Naive thymus-derived CD4-positive, alpha-beta T cell (primary cell): ENCODE measurements around the gene RASEF. TPM values are rescaled to one million over a fixed set of nuclear protein-coding genes. Genes with fewer than 3 reads are reported as not detected.
"Not testable (repeated sequence)": the region's sequence is repeated elsewhere in the genome, so short reads cannot be mapped to it uniquely, and the experiment has no call there.

ENCODE experiments used
- ATAC-seq: fragments of 150-1000 bp; cut with Tn5 transposase; 2 replicates; pipeline ENCODE4 v1.10.0; 2021; ENCODE audit warnings: mild to moderate bottlenecking, moderate library complexity
- CTCF ChIA-PET: fragments of 350-600 bp; sonication (Branson Sonifier 250); formaldehyde crosslinking; loops from one replicate; lab custom pipeline; 2021; ENCODE audit warnings: antibody characterized with exemption; lab: Charles Lee
- POLR2A ChIA-PET: fragments of 350-600 bp; sonication (Branson Sonifier 250); formaldehyde crosslinking; loops from one replicate; lab custom pipeline; 2021; ENCODE audit warnings: antibody characterized with exemption, inconsistent platforms; lab: Charles Lee
- DNase-seq, 9 donors: peaks; one replicate each; pipeline versions ENCODE4 v3.0.0 to v3.0.0-alpha.2; 2020 to 2022; ENCODE audit warnings: mixed read lengths in 1 of 9
- H3K27ac ChIP-seq: one replicate; pipeline ENCODE4 v1.7.0; 2013; ENCODE audit warnings: mild to moderate bottlenecking, low read depth, low read length, moderate library complexity
- H3K27me3 ChIP-seq, 2 donors: one replicate each; pipeline ENCODE4 v1.7.0; 2013; ENCODE audit warnings: low read length in 2 of 2, mild to moderate bottlenecking in 2 of 2, moderate library complexity in 2 of 2; ENCODE audit not compliant: control insufficient read depth in 2 of 2, insufficient read depth in 2 of 2
- H3K36me3 ChIP-seq, 3 experiments: 1 replicate in 2 of 3; 2 replicates in 1 of 3; pipeline ENCODE4 v1.7.0; 2013; ENCODE audit warnings: low read length in 3 of 3, mild to moderate bottlenecking in 3 of 3, moderate library complexity in 1 of 3; ENCODE audit not compliant: insufficient read depth in 3 of 3, control insufficient read depth in 2 of 3
- H3K4me1 ChIP-seq, 2 donors: one replicate each; pipeline ENCODE4 v1.7.0; 2013; ENCODE audit warnings: low read length in 2 of 2, mild to moderate bottlenecking in 2 of 2, moderate library complexity in 1 of 2; ENCODE audit not compliant: control insufficient read depth in 2 of 2, insufficient read depth in 2 of 2
- H3K4me3 ChIP-seq: 2 replicates; pipeline ENCODE4 v1.7.0; 2013; ENCODE audit warnings: mild to moderate bottlenecking, low read length
- H3K9me3 ChIP-seq, 3 experiments: 1 replicate in 2 of 3; 2 replicates in 1 of 3; pipeline ENCODE4 v1.7.0; 2013; ENCODE audit warnings: low read length in 3 of 3; ENCODE audit not compliant: control insufficient read depth in 2 of 3
- H3K27ac Mint-ChIP-seq, 9 donors: one replicate each; pipeline ENCODE4 v1.8.0; 2020 to 2022; ENCODE audit warnings: mixed read lengths in 9 of 9, mild to moderate bottlenecking in 8 of 9, moderate library complexity in 5 of 9, inconsistent platforms in 2 of 9
- H3K27me3 Mint-ChIP-seq, 5 donors: one replicate each; pipeline ENCODE4 v1.8.0; 2021 to 2022; ENCODE audit warnings: mixed read lengths in 5 of 5, mild to moderate bottlenecking in 1 of 5
- H3K36me3 Mint-ChIP-seq, 5 donors: one replicate each; pipeline ENCODE4 v1.8.0; 2020 to 2022; ENCODE audit warnings: mixed read lengths in 5 of 5, mild to moderate bottlenecking in 3 of 5, inconsistent platforms in 1 of 5
- H3K4me1 Mint-ChIP-seq, 7 donors: one replicate each; pipeline ENCODE4 v1.8.0; 2020 to 2022; ENCODE audit warnings: mixed read lengths in 7 of 7, mild to moderate bottlenecking in 3 of 7, inconsistent platforms in 1 of 7
- H3K4me3 Mint-ChIP-seq, 10 donors: one replicate each; pipeline ENCODE4 v1.8.0; 2020 to 2022; ENCODE audit warnings: mild to moderate bottlenecking in 10 of 10, mixed read lengths in 10 of 10, moderate library complexity in 6 of 10, inconsistent platforms in 2 of 10
- H3K9me3 Mint-ChIP-seq, 11 donors: one replicate each; pipeline ENCODE4 v1.8.0; 2020 to 2022; ENCODE audit warnings: mixed read lengths in 11 of 11, mild to moderate bottlenecking in 4 of 11, inconsistent platforms in 1 of 11, moderate library complexity in 1 of 11
- intact Hi-C, 2 donors: fragments of 100-400 bp; cut with micrococcal nuclease; formaldehyde crosslinking; loops; one replicate each; pipeline ENCODE4 v1.15.1; 2023
- polyA plus RNA-seq, 2 donors: library from polyadenylated mRNA; unstranded; fragments of 300-500 nt; fragmentation: Illumina TruSeq; gene quantifications; one replicate each; pipeline ENCODE4 v1.2.3, GENCODE V29; 2021
- total RNA-seq, 6 experiments: library from RNA in 5 of 6; stranded (reverse) in 5 of 6; gene quantifications; 1 replicate in 5 of 6; 2 replicates in 1 of 6; pipeline ENCODE4 v1.2.3 and lab custom pipeline; 2021 to 2026

The RASEF gene
- total and polyA plus RNA-seq, 7 experiments from 2014 or later = 0.12 TPM; not detected in 6

GRCh38 chr9:82957529-82958379, 105.2 kb downstream of the RASEF start:
- H3K4me1 Mint-ChIP-seq = no peaks in the 10 kb centered on the region
- no peak overlapping the region for H3K4me3 Mint-ChIP-seq
- ATAC-seq = no peak
- ChIA-PET CTCF (no interaction called here), POLR2A (no interaction called here)
- H3K36me3 Mint-ChIP-seq = no peaks in the 10 kb centered on the region
- H3K27ac ChIP-seq = no peak overlapping the region
- peaks cover 0 to 2% (median 0%) of the 10 kb centered on the region in 11 donors for H3K9me3 Mint-ChIP-seq
- no peak overlapping the region for H3K4me3 ChIP-seq
- no peak overlapping the region for H3K27ac Mint-ChIP-seq
- H3K27me3 Mint-ChIP-seq = no peaks in the 10 kb centered on the region
- intact Hi-C loops = no loop called here
- DNase-seq = no peak
- no peaks in the 10 kb centered on the region for H3K36me3 ChIP-seq
- no peaks in the 10 kb centered on the region for H3K27me3 ChIP-seq
- no peaks in the 10 kb centered on the region for H3K4me1 ChIP-seq
- H3K9me3 ChIP-seq = no peaks in the 10 kb centered on the region

GRCh38 chr9:82949203-82949602, 113.7 kb downstream of the RASEF start:
- ATAC-seq (no peak), DNase-seq (no peak)
- Mint-ChIP-seq H3K36me3 (no peaks in the 10 kb centered on the region), H3K4me1 (no peaks in the 10 kb centered on the region), H3K27me3 (peaks cover 0 to 6% (median 0%) of the 10 kb centered on the region in 5 donors), H3K9me3 (peaks cover 0 to 2% (median 0%) of the 10 kb centered on the region in 11 donors), H3K4me3 (no peak overlapping the region), H3K27ac (no peak overlapping the region)
- intact Hi-C loops = no loop called here
- no peaks in the 10 kb centered on the region for H3K27me3 ChIP-seq
- ChIA-PET POLR2A (no interaction called here), CTCF (no interaction called here)
- H3K4me1 ChIP-seq = no peaks in the 10 kb centered on the region
- no peak overlapping the region for H3K4me3 ChIP-seq
- no peaks in the 10 kb centered on the region for H3K9me3 ChIP-seq
- no peak overlapping the region for H3K27ac ChIP-seq
- no peaks in the 10 kb centered on the region for H3K36me3 ChIP-seq

- no peaks in the 10 kb centered on the region for H3K36me3 ChIP-seq
- ChIA-PET CTCF (no interaction called here), POLR2A (no interaction called here)
- Mint-ChIP-seq H3K9me3 (peaks cover 0 to 5% (median 0%) of the 10 kb centered on the region in 11 donors), H3K27me3 (no peaks in the 10 kb centered on the region), H3K4me3 (no peak overlapping the region), H3K4me1 (no peaks in the 10 kb centered on the region), H3K36me3 (no peaks in the 10 kb centered on the region), H3K27ac (no peak overlapping the region)
- intact Hi-C loops = no loop called here
- no peak overlapping the region for H3K4me3 ChIP-seq
- ATAC-seq (no peak), DNase-seq (no peak)
- no peaks in the 10 kb centered on the region for H3K27me3 ChIP-seq
- H3K4me1 ChIP-seq = no peaks in the 10 kb centered on the region
- H3K9me3 ChIP-seq = no peaks in the 10 kb centered on the region
- H3K27ac ChIP-seq = no peak overlapping the region
Observed at GRCh38 chr9:82940376-82940775, 122.6 kb downstream of the RASEF start.

- DNase-seq (no peak), ATAC-seq (no peak)
- CTCF ChIA-PET = no interaction called here
- intact Hi-C loops = no loop called here
- no peaks in the 10 kb centered on the region for H3K4me1 Mint-ChIP-seq
- H3K27me3 ChIP-seq = no peaks in the 10 kb centered on the region
- H3K4me3 ChIP-seq = no peak overlapping the region
- no peaks in the 10 kb centered on the region for H3K9me3 ChIP-seq
- no peaks in the 10 kb centered on the region for H3K4me1 ChIP-seq
- H3K4me3 Mint-ChIP-seq = no peak overlapping the region
- H3K36me3 Mint-ChIP-seq = no peaks in the 10 kb centered on the region
- no peak overlapping the region for H3K27ac ChIP-seq
- H3K27me3 Mint-ChIP-seq = no peaks in the 10 kb centered on the region
- no peak overlapping the region for H3K27ac Mint-ChIP-seq
- POLR2A ChIA-PET = no interaction called here
- H3K9me3 Mint-ChIP-seq = peaks cover 0 to 5% (median 0%) of the 10 kb centered on the region in 11 donors
- H3K36me3 ChIP-seq = no peaks in the 10 kb centered on the region
Observed at GRCh38 chr9:82939451-82939850, 123.5 kb downstream of the RASEF start.

GRCh38 chr9:82938426-82939218, 124.3 kb downstream of the RASEF start:
- ATAC-seq (no peak), DNase-seq (no peak)
- H3K9me3 ChIP-seq = no peaks in the 10 kb centered on the region
- peaks cover 0 to 5% (median 0%) of the 10 kb centered on the region in 11 donors for H3K9me3 Mint-ChIP-seq
- H3K4me3 ChIP-seq = no peak overlapping the region
- no peaks in the 10 kb centered on the region for H3K27me3 ChIP-seq
- ChIA-PET CTCF (no interaction called here), POLR2A (no interaction called here)
- H3K36me3 ChIP-seq = no peaks in the 10 kb centered on the region
- H3K4me3 Mint-ChIP-seq = no peak overlapping the region
- H3K27ac Mint-ChIP-seq = no peak overlapping the region
- H3K27me3 Mint-ChIP-seq = no peaks in the 10 kb centered on the region
- no peaks in the 10 kb centered on the region for H3K36me3 Mint-ChIP-seq
- intact Hi-C loops = no loop called here
- H3K4me1 ChIP-seq = no peaks in the 10 kb centered on the region
- H3K4me1 Mint-ChIP-seq = no peaks in the 10 kb centered on the region
- no peak overlapping the region for H3K27ac ChIP-seq

- not testable (repeated sequence) for H3K27me3 Mint-ChIP-seq, H3K27ac ChIP-seq
Observed at GRCh38 chr9:82936561-82936960, 126.4 kb downstream of the RASEF start.

More at GRCh38 chr9:82936561-82936960, 126.4 kb downstream of the RASEF start:
- H3K27me3 ChIP-seq, H3K4me1 Mint-ChIP-seq, H3K4me3 ChIP-seq, H3K36me3 Mint-ChIP-seq, CTCF ChIA-PET, H3K36me3 ChIP-seq, H3K9me3 ChIP-seq, ATAC-seq, H3K9me3 Mint-ChIP-seq, H3K27ac Mint-ChIP-seq, POLR2A ChIA-PET, intact Hi-C loops, H3K4me1 ChIP-seq, DNase-seq, H3K4me3 Mint-ChIP-seq: not testable (repeated sequence)
